DND-41 (cell line): ENCODE results near the gene NUDT3.

ENCODE experiments used
- ATAC-seq: fragments of 200-7000 bp; cut with Tn5 transposase; 3 replicates; pipeline ENCODE4 v1.9.1; 2021; ENCODE audit warnings: low read depth; ENCODE audit not compliant: insufficient read depth
- DNase-seq: peaks from one replicate; pipeline ENCODE4 v3.0.0-alpha.2; 2020
- H2AFZ ChIP-seq: 2 replicates; pipeline ENCODE4 v1.6.0; 2012; ENCODE audit warnings: low read depth, low read length
- H3K27ac ChIP-seq: 2 replicates; pipeline ENCODE4 v1.5.1; 2012; ENCODE audit warnings: low read length, inconsistent platforms
- H3K27me3 ChIP-seq: fragments of 200-600 bp; sonication (generic); 2 replicates; pipeline ENCODE4 v1.6.0; 2012; ENCODE audit warnings: low read length, mild to moderate bottlenecking, inconsistent platforms; ENCODE audit not compliant: insufficient read depth, poor library complexity
- H3K36me3 ChIP-seq: 2 replicates; pipeline ENCODE4 v1.5.1; 2012; ENCODE audit warnings: low read length, inconsistent platforms; ENCODE audit not compliant: insufficient read depth
- H3K4me1 ChIP-seq: 2 replicates; pipeline ENCODE4 v1.5.1; 2012; ENCODE audit warnings: mild to moderate bottlenecking, low read length; ENCODE audit not compliant: insufficient read depth
- H3K4me2 ChIP-seq: 2 replicates; pipeline ENCODE4 v1.6.0; 2012; ENCODE audit warnings: mild to moderate bottlenecking, moderate library complexity, low read length, inconsistent platforms; ENCODE audit not compliant: insufficient read depth
- H3K4me3 ChIP-seq, 2 experiments: fragments of 200-600 bp in 1 of 2; shearing (Covaris generic) in 1 of 2; 2 replicates each; pipeline ENCODE4 v1.5.1; 2012 to 2016; ENCODE audit warnings: inconsistent platforms in 2 of 2, low read length in 2 of 2, mild to moderate bottlenecking in 2 of 2, low read depth in 1 of 2, moderate library complexity in 1 of 2
- H3K79me2 ChIP-seq: 2 replicates; pipeline ENCODE4 v1.6.0; 2012; ENCODE audit warnings: low read length, inconsistent platforms; ENCODE audit not compliant: insufficient read depth
- H3K9ac ChIP-seq: 2 replicates; pipeline ENCODE4 v1.6.0; 2012; ENCODE audit warnings: low read depth, mild to moderate bottlenecking, inconsistent platforms, low read length, moderate library complexity
- H3K9me3 ChIP-seq: 2 replicates; pipeline ENCODE4 v1.5.1; 2012; ENCODE audit warnings: low read length, moderate library complexity, mild to moderate bottlenecking, inconsistent platforms; ENCODE audit not compliant: insufficient read depth, severe bottlenecking
- H4K20me1 ChIP-seq: 2 replicates; pipeline ENCODE4 v1.6.0; 2012; ENCODE audit warnings: low read length; ENCODE audit not compliant: insufficient read depth
- EZH2 ChIP-seq: IDR thresholded peaks from 3 replicates; pipeline ENCODE4 v1.6.1; 2012; ENCODE audit warnings: borderline replicate concordance, low read depth, mild to moderate bottlenecking, moderate library complexity, low read length, inconsistent platforms; ENCODE audit not compliant: severe bottlenecking
- TF ChIP-seq, protein P1 (sequence below): IDR thresholded peaks from 2 replicates; pipeline ENCODE4 v1.5.1; 2012; ENCODE audit warnings: borderline replicate concordance, low read length, moderate library complexity, mild to moderate bottlenecking; ENCODE audit not compliant: poor library complexity, severe bottlenecking; ENCODE audit errors: extremely low read depth

NUDT3 gene

DNA sequence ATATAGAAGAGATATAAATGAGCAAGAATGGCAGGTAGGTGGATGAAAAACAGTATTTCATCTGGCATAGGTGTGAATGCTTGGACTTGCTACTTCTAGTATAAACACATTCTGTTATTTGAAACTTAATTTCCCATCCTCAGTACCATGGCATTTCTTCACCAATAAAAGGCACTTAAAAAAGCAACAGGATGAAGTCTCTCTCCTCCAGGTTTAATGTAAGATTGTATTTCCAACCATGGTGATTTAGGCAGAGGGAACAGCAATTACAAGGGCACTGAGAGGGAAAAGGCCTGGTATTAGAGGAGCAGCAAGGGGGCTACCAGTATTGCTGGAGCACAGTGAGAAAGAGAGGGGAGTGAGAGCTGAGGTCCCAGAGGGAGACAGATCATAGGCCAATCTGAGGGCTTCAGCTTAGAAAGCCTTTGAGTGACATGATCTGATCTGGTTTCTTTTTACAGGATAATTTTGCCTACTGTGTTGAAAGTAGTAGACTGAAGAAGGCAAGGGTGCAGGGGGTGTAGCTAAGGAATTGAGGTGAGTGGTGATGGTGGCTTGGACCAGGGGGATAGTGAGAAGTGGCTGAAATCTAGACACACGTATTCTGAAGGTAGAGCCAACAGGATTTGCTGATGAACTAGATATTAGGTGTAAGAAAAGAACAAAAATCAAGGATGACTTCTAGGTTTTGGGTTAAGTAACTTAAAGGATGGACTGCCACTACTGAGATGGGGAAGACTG is 75.9 kb downstream of the NUDT3 start:
- Histone ChIP-seq H2AFZ (no peak overlapping the region), H3K27ac (no peak overlapping the region), H3K79me2 (peaks cover 74% of the 10 kb centered on the region), H3K4me1 (no peaks in the 10 kb centered on the region), H3K27me3 (no peaks in the 10 kb centered on the region), H3K4me3 (no peak overlapping the region), H3K36me3 (peaks cover 3% of the 10 kb centered on the region; the same call in 1 of the 2 replicates), H3K9ac (no peak overlapping the region), H3K4me2 (no peak overlapping the region), H3K9me3 (no peaks in the 10 kb centered on the region), H4K20me1 (peaks cover 43% of the 10 kb centered on the region)
- TF ChIP-seq, protein P1, sequence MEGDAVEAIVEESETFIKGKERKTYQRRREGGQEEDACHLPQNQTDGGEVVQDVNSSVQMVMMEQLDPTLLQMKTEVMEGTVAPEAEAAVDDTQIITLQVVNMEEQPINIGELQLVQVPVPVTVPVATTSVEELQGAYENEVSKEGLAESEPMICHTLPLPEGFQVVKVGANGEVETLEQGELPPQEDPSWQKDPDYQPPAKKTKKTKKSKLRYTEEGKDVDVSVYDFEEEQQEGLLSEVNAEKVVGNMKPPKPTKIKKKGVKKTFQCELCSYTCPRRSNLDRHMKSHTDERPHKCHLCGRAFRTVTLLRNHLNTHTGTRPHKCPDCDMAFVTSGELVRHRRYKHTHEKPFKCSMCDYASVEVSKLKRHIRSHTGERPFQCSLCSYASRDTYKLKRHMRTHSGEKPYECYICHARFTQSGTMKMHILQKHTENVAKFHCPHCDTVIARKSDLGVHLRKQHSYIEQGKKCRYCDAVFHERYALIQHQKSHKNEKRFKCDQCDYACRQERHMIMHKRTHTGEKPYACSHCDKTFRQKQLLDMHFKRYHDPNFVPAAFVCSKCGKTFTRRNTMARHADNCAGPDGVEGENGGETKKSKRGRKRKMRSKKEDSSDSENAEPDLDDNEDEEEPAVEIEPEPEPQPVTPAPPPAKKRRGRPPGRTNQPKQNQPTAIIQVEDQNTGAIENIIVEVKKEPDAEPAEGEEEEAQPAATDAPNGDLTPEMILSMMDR: no peak
- TF ChIP-seq EZH2: no peak
- no peak for ATAC-seq
- no peak for DNase-seq

DNA sequence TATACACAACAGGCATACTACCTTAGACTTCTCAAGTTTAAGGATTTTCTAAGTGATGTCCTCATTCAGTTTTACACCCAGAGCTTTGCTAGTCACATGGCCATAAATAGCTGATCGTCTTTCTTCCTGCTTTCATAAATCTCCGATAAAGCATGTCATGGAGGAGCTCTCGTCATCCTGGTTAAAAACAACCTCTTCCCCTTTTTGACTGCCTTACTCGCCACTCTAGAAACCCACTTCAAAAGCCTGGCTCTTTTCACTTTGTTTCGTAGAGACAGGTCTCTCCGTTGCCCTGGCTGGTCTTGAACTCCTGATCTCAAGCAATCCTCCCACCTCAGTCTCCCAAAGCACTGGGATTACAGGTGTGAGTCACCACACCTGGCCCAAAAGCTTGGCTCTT is 76.7 kb downstream of the NUDT3 start:
- TF ChIP-seq, protein P1: no peak
- TF ChIP-seq EZH2: no peak
- Histone ChIP-seq H3K27ac (no peak overlapping the region), H3K36me3 (peaks cover 3% of the 10 kb centered on the region; the same call in 1 of the 2 replicates), H3K27me3 (no peaks in the 10 kb centered on the region), H2AFZ (no peak overlapping the region), H3K4me1 (no peaks in the 10 kb centered on the region), H3K9ac (no peak overlapping the region), H3K79me2 (peaks cover 74% of the 10 kb centered on the region), H3K4me3 (no peak overlapping the region), H3K9me3 (no peaks in the 10 kb centered on the region), H3K4me2 (no peak overlapping the region), H4K20me1 (peaks cover 42% of the 10 kb centered on the region)
- DNase-seq (no peak), ATAC-seq (no peak)

DNA sequence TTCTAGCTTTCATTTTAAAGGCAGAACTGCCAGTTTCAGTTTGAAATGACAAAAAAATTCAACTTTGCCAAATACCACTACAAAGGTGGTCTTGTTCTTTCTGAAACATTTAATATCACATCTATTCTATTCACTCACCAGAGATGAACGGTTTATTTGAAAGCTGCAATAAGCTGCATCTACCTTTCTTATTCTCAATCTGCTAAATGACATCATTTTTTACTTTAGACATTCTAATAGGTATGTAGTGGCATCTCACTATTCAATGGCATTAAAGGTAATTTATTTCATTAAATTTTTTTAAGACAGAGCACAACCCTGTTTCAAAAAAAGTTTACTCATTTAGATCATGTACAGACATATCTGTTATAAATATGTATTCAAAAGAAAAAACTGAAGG is 77.2 kb downstream of the NUDT3 start:
- no peaks in the 10 kb centered on the region for H3K27me3 ChIP-seq
- no peaks in the 10 kb centered on the region; the same call in 1 of the 2 replicates for H3K36me3 ChIP-seq
- H3K9me3 ChIP-seq: no peaks in the 10 kb centered on the region
- DNase-seq: no peak
- H3K4me1 ChIP-seq: no peaks in the 10 kb centered on the region
- H3K79me2 ChIP-seq: peaks cover 79% of the 10 kb centered on the region
- TF ChIP-seq, protein P1: no peak
- no peak for TF ChIP-seq EZH2
- H4K20me1 ChIP-seq: peaks cover 47% of the 10 kb centered on the region
- no peak overlapping the region for H3K4me3 ChIP-seq
- H3K27ac ChIP-seq: no peak overlapping the region
- H2AFZ ChIP-seq: no peak overlapping the region
- no peak overlapping the region for H3K9ac ChIP-seq
- H3K4me2 ChIP-seq: no peak overlapping the region
- ATAC-seq: no peak
